Spleen (tissue), 11 donors: Measurements from ENCODE around the gene SPATS2L. TPM values are rescaled to one million over a fixed set of nuclear protein-coding genes. Genes with fewer than 3 reads are reported as not detected.

Experiments used
- DNase-seq: peaks from one replicate; pipeline ENCODE4 v3.0.0-alpha.2; 2020
- H3K27ac ChIP-seq, 8 donors: fragments of 200-600 bp; sonication (generic) in 7 of 8; 1 replicate in 4 of 8; 2 replicates in 4 of 8; pipeline versions ENCODE4 v1.5.0 to v1.8.0; 2016 to 2021; ENCODE audit warnings: inconsistent platforms in 4 of 8, mild to moderate bottlenecking in 4 of 8, moderate library complexity in 1 of 8
- H3K27me3 ChIP-seq, 7 donors: fragments of 200-600 bp; sonication (generic) in 6 of 7; replicated peaks in 1 of 7; 1 replicate in 4 of 7; 2 replicates in 3 of 7; pipeline versions ENCODE4 v1.5.0 to v1.8.0; 2016 to 2021; ENCODE audit warnings: inconsistent platforms in 3 of 7, mild to moderate bottlenecking in 1 of 7
- H3K36me3 ChIP-seq, 6 donors: fragments of 200-600 bp; sonication (generic) in 5 of 6; 1 replicate in 4 of 6; 2 replicates in 2 of 6; pipeline versions ENCODE4 v1.5.0 to v1.8.0; 2016 to 2021; ENCODE audit warnings: inconsistent platforms in 2 of 6
- H3K4me1 ChIP-seq, 6 donors: fragments of 200-600 bp; sonication (generic) in 5 of 6; 1 replicate in 3 of 6; 2 replicates in 3 of 6; pipeline versions ENCODE4 v1.5.0 to v1.8.0; 2016 to 2021; ENCODE audit warnings: inconsistent platforms in 3 of 6
- H3K4me3 ChIP-seq, 8 donors: fragments of 200-600 bp; sonication (generic) in 7 of 8; 1 replicate in 4 of 8; 2 replicates in 4 of 8; pipeline versions ENCODE4 v1.5.0 to v1.8.0; 2016 to 2021; ENCODE audit warnings: inconsistent platforms in 4 of 8, mild to moderate bottlenecking in 4 of 8, moderate library complexity in 2 of 8
- H3K9me3 ChIP-seq, 8 donors: fragments of 200-600 bp; sonication (generic) in 7 of 8; 1 replicate in 4 of 8; 2 replicates in 4 of 8; pipeline versions ENCODE4 v1.5.0 to v1.8.0; 2016 to 2021; ENCODE audit warnings: inconsistent platforms in 4 of 8
- CTCF ChIP-seq, 11 experiments: fragments of 200-600 bp in 7 of 11; fragments of 450-650 bp in 4 of 11; sonication (generic) in 4 of 11; IDR thresholded peaks in 8 of 11; conservative IDR thresholded peaks in 3 of 11; 1 replicate in 7 of 11; 2 replicates in 4 of 11; pipeline versions ENCODE4 v1.4.0 to v1.8.0; 2016 to 2021; ENCODE audit warnings: antibody characterized with exemption in 11 of 11, inconsistent platforms in 4 of 11, mild to moderate bottlenecking in 1 of 11
- POLR2A ChIP-seq, 3 donors: fragments of 450-650 bp; IDR thresholded peaks; one replicate each; pipeline ENCODE4 v1.5.1; 2017; ENCODE audit warnings: antibody characterized with exemption in 3 of 3, mild to moderate bottlenecking in 1 of 3
- POLR2AphosphoS5 ChIP-seq, 3 donors: sonication (generic); formaldehyde crosslinking; IDR thresholded peaks; one replicate each; pipeline ENCODE4 v1.5.1; 2017; ENCODE audit warnings: antibody characterized with exemption in 3 of 3
- WGBS, 5 donors: extraction: QIAGEN DNeasy Blood & Tissue Kit in 3 of 5; methylation state at CpG; one replicate each; pipeline versions ENCODE4 v1.1.5 to v1.1.7; 2013 to 2018; 5-methylcytosine and 5-hydroxymethylcytosine counted together
- intact Hi-C: fragments of 100-400 bp; cut with DNase I; formaldehyde crosslinking; loops from one replicate; pipeline ENCODE4 v1.15.0; 2023; ENCODE audit warnings: low total_unique reads
- polyA plus RNA-seq, 3 donors: library from polyadenylated mRNA; stranded (reverse); fragments of 200-250 nt; gene quantifications; one replicate each; pipeline ENCODE4 v1.2.1, GENCODE V29; 2013
- total RNA-seq, 7 donors: library from RNA; depleted of rRNA in 3 of 7; stranded (reverse); fragments of >200 nt in 3 of 7; fragmentation: NEBNext Ultra II Directional in 4 of 7; extraction: Animal tissue kit (Norgen Biotek cat#: 25700) in 4 of 7; gene quantifications; one replicate each; pipeline versions ENCODE4 v1.1.0 to v1.2.1, GENCODE V29; 2016 to 2021
- donor health status: healthy with polysubstance abuse.
- donor health status: DM: no; HTN: no; CAD: no; lungs with moderate emphysema.
- donor health status: DM: no; HTN: no; CAD: no.
- donor health status: Bipolar disorder and iron deficiency.
- donor health status: healthy.
- donor health status: DM: no; HTN: no; CAD: no.
- donor health status: DM: yes; HTN: yes; CAD: no.

Gene SPATS2L
- total and polyA plus RNA-seq, 10 donors, result 9.5 to 84.7 (median 57.2) TPM

- Histone ChIP-seq H3K4me1 (peaks cover 14 to 96% (median 56%) of the 10 kb centered on the region in 6 donors), H3K36me3 (no peaks in the 10 kb centered on the region), H3K27me3 (no peaks in the 10 kb centered on the region), H3K9me3 (no peaks in the 10 kb centered on the region), H3K4me3 (no peak overlapping the region), H3K27ac (peak overlapping the region in 5 of 8 donors; percentile 41 to 74 (median 61))
- intact Hi-C loops, result no loop called here
- WGBS, 5 donors, result 73 to 87% (median 80%) methylated on average over 5 of the region's 5 CpGs
- DNase-seq, result no peak
- TF ChIP-seq POLR2AphosphoS5 (IDR thresholded peaks at IDR 0.05) (no peak), CTCF (IDR thresholded peaks at IDR 0.05 in 8 of 11, conservative IDR thresholded peaks at IDR 0.05 in 3 of 11) (no peak), POLR2A (IDR thresholded peaks at IDR 0.05) (no peak)
Measured at GRCh38 chr2:200377355-200378336, 71.2 kb downstream of the SPATS2L start.

- Histone ChIP-seq H3K4me3 (no peak overlapping the region), H3K4me1 (peaks cover 14 to 96% (median 57%) of the 10 kb centered on the region in 6 donors), H3K27ac (peak overlapping the region in 2 of 8 donors; percentile 16 to 19), H3K9me3 (no peaks in the 10 kb centered on the region), H3K27me3 (no peaks in the 10 kb centered on the region), H3K36me3 (no peaks in the 10 kb centered on the region)
- intact Hi-C loops, result no loop called here
- TF ChIP-seq POLR2A (IDR thresholded peaks at IDR 0.05) (no peak), CTCF (IDR thresholded peaks at IDR 0.05 in 8 of 11, conservative IDR thresholded peaks at IDR 0.05 in 3 of 11) (no peak), POLR2AphosphoS5 (IDR thresholded peaks at IDR 0.05) (no peak)
- DNase-seq, result no peak
- WGBS, 5 donors, result 78 to 82% (median 81%) methylated on average over 7 of the region's 7 CpGs
Measured at GRCh38 chr2:200378652-200379290, 72.3 kb downstream of the SPATS2L start.

DNA sequence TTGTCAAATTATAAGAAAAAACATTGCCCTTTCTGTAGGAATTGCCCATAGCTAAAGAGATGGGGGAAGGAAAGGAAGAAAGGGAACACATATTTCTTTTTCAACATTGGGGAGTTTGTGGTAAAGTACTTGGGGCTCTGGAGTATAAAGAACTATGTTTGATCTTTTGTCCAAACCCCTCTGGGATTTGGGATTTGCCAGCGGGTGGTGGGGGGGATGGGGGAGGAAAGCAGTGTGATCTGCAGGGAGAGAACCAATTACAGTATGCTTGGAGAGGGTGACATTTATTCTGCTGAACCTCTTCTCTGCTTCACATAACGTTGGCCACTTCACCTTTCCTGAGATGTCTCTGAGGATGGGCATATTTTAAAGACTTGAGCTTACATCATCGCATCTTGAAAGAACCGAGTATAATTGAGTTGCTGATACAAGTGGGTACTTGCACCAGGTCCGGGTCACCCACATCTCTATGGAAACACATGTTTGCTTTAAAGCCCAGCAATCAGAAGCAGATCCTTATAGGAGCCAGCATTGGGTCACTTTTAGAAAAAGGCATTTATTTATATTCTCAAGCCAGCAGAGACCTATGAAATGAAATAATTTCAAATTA is 73.1 kb downstream of the SPATS2L start:
- intact Hi-C loops, result no loop called here
- no peak for DNase-seq
- 72 to 86% (median 83%) methylated on average over 5 of the region's 5 CpGs for WGBS, 5 donors
- H3K4me3 ChIP-seq, result no peak overlapping the region
- no peaks in the 10 kb centered on the region for H3K36me3 ChIP-seq
- H3K9me3 ChIP-seq, result no peaks in the 10 kb centered on the region
- no peaks in the 10 kb centered on the region for H3K27me3 ChIP-seq
- peaks cover 14 to 96% (median 55%) of the 10 kb centered on the region in 6 donors for H3K4me1 ChIP-seq
- no peak for TF ChIP-seq CTCF (IDR thresholded peaks at IDR 0.05 in 8 of 11, conservative IDR thresholded peaks at IDR 0.05 in 3 of 11)
- TF ChIP-seq POLR2AphosphoS5 (IDR thresholded peaks at IDR 0.05), result no peak
- TF ChIP-seq POLR2A (IDR thresholded peaks at IDR 0.05), result no peak
- peak overlapping the region in 2 of 8 donors; percentile 14 to 19 for H3K27ac ChIP-seq
